IPS DF 4.7 (cell line): Measurements from ENCODE around the gene ITGB7.

Source experiments
- DNase-seq: peaks from one replicate; pipeline ENCODE4 v3.0.0-alpha.2; 2013; ENCODE audit warnings: low spot score; ENCODE audit errors: extremely low read depth

ITGB7 gene

GRCh38 chr12:53152390-53152789 lies 54.7 kb downstream of the ITGB7 start:
- no peak for DNase-seq

DNA sequence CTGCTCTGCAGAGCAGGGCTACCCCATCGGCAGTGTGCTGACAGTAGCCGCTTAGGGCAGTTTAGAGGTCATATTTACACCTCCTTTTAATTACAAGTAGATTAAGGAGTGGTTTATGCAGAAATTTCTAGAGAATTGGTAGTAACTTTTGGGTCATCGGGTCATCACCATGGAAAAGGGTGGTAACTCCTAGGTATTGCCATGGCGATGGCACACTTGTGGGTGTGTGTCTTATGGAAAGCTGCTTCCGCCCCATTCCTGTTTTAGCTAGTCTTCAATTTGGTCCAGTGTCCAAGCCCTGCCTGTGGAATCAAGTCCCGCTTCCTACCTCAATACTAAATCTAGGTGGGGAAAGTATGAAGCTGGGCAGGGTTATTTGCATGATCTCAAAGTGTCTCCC lies 56.0 kb downstream of the ITGB7 start:
- DNase-seq, result no peak

DNA sequence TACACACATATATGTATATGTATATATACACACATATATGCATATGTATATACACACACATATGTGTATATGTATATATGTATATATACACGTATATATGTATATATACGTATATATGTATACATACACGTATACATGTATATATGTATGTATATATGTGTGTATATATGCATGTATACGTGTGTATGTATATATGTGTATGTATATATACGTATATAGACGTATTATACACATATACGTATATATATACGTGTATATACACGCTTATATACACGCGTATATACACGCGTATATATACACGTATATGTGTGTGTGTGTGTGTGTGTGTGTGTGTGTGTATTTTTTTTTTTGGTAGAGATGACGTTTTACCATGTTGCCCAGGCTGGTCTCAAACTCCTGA lies 59.4 kb downstream of the ITGB7 start:
- DNase-seq, result no peak

DNA sequence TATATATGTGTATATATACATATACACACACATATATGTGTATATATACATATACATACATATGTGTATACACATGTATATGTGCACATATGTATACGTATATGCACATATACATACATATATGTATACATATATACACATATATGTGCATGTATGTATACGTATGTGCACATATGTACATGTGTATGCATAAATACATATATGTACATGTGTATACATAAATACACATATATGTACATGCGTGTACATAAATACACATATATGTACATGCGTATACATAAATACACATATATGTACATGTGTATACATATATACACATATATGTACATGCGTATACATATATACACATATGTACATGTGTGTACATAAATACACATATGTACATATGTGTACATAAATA lies 59.9 kb downstream of the ITGB7 start:
- no peak for DNase-seq

DNA sequence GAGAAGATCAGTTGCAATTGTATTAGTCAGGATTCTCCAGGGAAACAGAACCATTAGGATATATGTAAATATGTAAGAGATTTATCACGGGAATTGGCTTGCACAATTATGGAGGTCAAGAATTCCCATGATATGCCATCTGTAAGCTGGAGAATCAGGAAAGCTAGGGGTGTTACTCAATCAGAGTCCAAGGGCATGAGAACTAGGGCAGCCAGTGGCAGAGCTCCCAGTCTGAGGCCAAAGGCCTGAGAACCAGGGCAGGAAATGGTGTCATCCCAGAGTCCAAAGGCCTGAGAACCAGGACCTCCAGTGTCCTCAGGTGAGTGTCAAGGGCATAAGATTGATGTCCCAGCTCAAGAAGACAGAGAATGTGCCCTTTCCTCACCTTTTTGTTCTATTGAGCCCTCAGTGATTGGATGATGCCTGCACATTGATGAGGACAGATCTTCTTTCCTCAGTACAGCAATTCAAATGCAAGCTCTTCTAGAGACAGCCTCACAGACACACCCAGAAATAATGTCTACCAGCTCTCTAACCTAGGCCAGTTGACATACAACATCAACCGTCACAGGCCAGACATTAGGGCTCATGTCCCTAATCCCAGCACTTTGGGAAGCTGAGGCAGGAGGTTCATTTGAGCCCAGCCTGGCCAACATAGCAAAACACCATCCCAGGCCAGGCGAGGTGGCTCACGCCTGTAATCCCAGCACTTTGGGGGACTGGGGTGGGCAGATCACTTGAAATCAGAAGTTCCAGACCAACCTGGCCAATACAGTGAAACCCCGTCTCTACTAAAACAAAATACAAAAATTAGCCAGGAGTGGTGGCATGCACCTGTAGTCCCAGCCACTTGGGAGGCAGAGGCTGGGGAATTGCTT lies 61.4 kb downstream of the ITGB7 start:
- no peak for DNase-seq

DNA sequence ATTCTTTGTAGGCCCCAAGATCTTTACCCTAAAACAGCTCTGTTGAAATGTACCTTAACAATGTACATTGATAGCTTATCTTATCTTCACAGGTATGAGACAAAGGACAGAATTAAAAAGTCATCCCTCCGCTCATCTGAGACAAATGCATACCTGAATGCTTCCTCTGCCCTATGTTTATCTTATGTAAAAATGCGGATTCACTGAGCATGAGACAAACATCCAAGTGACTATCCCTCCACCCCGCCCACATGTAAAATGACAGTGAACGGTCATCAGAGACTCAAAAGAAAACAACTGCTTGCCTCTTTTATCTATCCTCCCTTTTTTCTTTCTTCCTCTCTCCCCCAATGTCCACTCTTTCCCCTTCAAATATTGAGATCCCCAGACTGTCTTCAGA lies 63.7 kb downstream of the ITGB7 start:
- DNase-seq, result no peak
